HG02938 (cell line): Measurements from ENCODE around the gene IFI30.

Experiments used
- ATAC-seq: cut with Tn5 transposase; IDR thresholded peaks from one replicate; pipeline ENCODE4 v1.9.1; 2021; ENCODE audit warnings: mild to moderate bottlenecking, moderate library complexity; ENCODE audit not compliant: unreplicated experiment

IFI30 gene

GRCh38 chr19:18170714-18171255, 2.8 kb upstream of the IFI30 start:
- ATAC-seq, result no peak

GRCh38 chr19:18171605-18172327, 1.8 kb upstream of the IFI30 start:
- ATAC-seq, result no peak

- ATAC-seq, result no peak
Observed at GRCh38 chr19:18172331-18173053, 1.1 kb upstream of the IFI30 start.

GRCh38 chr19:18173054-18173571, 500 bp upstream of the IFI30 start:
- ATAC-seq, result peak; percentile 8

DNA sequence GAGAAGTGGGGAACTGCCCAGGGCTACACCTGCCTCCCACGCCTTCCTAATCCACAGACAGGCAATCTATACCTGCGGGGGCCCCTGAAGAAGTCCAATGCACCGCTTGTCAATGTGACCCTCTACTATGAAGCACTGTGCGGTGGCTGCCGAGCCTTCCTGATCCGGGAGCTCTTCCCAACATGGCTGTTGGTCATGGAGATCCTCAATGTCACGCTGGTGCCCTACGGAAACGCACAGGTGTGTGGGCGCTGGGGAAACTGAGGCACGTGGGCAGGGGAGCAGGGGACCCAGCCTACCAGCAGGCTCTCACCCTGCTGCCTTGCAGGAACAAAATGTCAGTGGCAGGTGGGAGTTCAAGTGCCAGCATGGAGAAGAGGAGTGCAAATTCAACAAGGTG, 1.4 kb downstream of the IFI30 start:
- no peak for ATAC-seq

DNA sequence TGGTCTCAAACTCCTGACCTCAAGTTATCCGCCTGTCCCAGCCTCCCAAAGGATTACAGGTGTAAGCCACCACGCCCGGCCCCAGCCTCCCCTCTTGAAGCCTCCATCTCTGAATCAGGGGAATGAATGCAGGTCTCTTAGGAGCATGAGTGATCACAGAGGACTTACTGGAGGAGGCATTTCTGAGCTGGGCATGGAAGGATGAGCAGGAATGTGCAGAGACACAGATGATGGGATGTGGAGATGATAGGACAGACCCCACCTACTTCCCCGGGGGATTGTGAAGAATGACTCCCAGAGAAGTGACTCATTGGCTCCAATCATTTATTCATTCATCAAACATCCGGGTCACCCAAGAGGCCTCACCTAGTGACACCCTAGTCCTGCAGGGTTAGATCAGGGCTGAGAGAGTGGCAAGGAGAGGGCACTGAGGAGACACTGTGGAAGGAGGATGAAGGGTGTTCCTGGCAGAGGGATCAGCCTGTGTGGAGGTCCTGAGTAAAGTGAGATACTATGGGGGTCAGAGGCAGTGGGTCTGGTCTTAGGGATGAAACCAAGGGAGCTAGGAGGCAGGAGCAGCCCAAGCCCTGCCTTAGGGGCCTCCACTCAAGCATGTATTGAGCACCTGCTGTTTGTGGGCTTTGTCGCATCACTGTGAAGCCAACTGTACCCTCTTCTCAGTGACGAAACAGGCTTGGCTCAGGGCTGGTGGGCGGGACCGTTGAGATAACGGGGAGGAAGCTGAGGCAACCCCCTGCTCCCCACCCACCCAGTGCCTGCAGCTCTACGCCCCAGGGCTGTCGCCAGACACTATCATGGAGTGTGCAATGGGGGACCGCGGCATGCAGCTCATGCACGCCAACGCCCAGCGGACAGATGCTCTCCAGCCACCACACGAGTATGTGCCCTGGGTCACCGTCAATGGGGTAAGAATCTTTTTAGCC, 3.0 kb downstream of the IFI30 start:
- ATAC-seq, result no peak

DNA sequence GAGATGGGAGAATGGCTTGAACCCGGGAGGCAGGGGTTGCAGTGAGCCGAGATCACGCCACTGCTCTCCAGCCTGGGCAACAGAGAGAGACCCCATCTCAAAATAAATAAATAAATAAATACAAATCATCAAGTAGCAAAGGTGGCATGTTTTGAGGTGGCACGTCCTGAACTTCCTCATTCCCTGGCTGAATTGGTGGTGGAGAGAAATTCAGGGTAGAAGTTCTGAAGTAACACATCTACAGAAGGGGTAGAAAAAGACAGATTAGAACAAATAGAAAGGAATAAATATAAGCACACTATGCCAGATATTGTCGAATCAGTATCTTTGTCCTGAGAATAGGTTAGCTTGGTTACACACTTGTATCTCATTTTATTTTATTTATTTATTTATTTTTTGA, 6.3 kb downstream of the IFI30 start:
- no peak for ATAC-seq

- no peak for ATAC-seq
Observed at GRCh38 chr19:18183529-18183928, 9.9 kb downstream of the IFI30 start.

- ATAC-seq, result no peak
Observed at GRCh38 chr19:18185538-18185937, 11.9 kb downstream of the IFI30 start.

GRCh38 chr19:18190278-18190677, 16.7 kb downstream of the IFI30 start:
- ATAC-seq, result no peak

- no peak for ATAC-seq
Observed at GRCh38 chr19:18191640-18192062, 18.0 kb downstream of the IFI30 start.

- peak; percentile 85 for ATAC-seq
Observed at GRCh38 chr19:18192673-18193387, 19.2 kb downstream of the IFI30 start, which contains the start of gene MPV17L2. Gene MPV17L2, plus strand, starts transcription at chr19:18193218. Its CDS starts 64 bp downstream, at chr19:18193282.

GRCh38 chr19:18193388-18194180, 20.0 kb downstream of the IFI30 start:
- no peak for ATAC-seq

- no peak for ATAC-seq
Observed at GRCh38 chr19:18194181-18194530, 20.5 kb downstream of the IFI30 start.

DNA sequence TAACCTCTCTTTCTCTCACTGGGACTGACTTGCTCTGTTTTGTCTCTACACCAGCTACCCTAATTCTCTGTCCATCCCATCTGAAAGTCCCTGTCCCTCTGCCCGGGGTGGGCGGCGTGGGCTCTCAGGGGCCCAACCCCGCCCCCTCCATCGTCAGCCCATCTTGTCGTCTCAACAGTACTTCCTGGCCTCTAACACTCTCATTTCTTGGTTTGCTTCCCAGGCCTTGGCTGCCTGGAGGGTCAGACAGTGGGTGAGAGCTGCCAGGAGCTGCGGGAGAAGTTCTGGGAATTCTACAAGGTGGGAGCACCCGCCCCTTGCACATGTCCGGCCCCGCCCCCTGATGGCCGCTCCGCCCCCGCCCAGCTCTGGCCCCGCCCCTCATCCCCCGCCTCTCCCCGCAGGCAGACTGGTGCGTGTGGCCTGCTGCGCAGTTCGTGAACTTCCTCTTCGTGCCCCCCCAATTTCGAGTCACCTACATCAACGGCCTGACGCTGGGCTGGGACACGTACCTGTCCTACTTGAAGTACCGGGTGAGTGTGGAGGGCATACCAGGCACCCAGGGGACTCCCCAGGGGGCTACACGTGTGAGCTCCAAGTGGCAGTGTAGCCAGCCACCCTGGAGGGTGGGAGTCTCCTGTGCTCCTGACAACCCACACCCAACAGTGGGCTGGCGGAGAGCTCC, 21.1 kb downstream of the IFI30 start:
- ATAC-seq, result no peak

GRCh38 chr19:18196511-18196845, 22.9 kb downstream of the IFI30 start:
- ATAC-seq, result no peak

DNA sequence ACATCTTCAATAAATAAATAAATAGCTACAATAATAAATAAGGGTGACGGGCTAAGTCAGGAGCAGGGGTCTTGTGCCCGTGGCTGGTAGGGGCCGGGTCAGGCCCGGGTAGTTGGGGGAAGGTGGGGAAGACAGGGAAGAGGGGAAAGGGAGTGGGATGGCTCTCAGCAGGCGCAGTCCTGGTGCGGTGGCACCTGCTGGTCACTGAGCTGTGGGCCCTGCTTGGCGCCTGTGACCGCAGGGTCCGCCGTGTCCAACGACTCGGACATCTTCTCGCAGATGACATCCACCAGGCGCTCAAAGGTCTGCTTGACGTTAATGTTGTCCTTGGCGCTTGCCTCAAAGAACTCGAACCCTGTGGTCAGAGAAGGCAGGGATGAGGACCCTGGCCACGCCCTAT, 23.7 kb downstream of the IFI30 start:
- no peak for ATAC-seq

GRCh38 chr19:18197941-18198340, 24.3 kb downstream of the IFI30 start:
- no peak for ATAC-seq

GRCh38 chr19:18198374-18198773, 24.8 kb downstream of the IFI30 start:
- ATAC-seq, result no peak
